OCI-LY3 (cell line): ENCODE data around the gene UPK3BL2.
"Not testable (repeated sequence)": the region's sequence is repeated elsewhere in the genome, so short reads cannot be mapped to it uniquely, and the experiment has no call there.

Experiments
- CTCF ChIP-seq: fragments of 200-600, 300-600 bp; sonication (generic); IDR thresholded peaks from 2 replicates; pipeline ENCODE4 v1.5.1; 2014; ENCODE audit warnings: antibody characterized with exemption, low read length, low read depth
- EZH2phosphoT487 ChIP-seq: fragments of 200-600 bp; shearing (Covaris generic); IDR thresholded peaks from 2 replicates; pipeline ENCODE4 v1.6.1; 2018; ENCODE audit warnings: antibody characterized with exemption, mixed run types, low read depth

GRCh38 chr7:102512642-102513221 is 30.8 kb downstream of the UPK3BL2 start:
- TF ChIP-seq CTCF, EZH2phosphoT487: not testable (repeated sequence)
